Measurements from ENCODE around the gene FTO. TPM values are rescaled to one million over a fixed set of nuclear protein-coding genes. Genes with fewer than 3 reads are reported as not detected.

Gene FTO
- total and polyA plus RNA-seq, 12 donors, result 17.8 to 310 (median 156) TPM

DNA sequence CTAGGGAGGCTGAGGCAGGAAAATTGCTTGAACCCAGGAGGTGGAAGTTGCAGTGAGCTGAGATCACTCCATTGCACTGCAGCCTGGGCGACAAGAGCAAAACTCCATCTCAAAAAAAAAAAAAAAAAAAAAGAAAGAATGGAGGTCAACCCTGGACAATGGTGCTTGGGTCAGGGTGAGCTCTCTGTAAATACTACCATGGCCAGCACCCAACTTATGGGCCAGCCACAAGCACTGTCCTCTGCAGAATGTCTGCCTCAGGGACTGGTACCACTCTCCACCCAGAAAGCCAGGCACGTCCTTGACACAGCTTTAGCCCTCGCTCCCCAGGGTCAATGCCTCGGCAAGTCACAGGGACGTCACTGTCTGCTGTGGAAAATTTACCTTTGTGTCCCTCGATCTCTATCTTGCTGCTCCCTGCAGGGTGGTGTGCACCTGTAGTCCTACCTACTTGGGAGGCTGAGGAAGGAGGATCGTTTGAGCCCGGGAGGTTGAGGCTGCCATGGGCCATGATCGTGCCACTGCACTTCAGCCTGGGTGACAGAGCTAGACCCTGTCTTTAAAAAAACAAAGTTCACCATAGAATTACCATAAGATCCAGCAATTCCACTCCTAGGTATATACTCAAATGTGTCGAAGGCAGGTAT, 459.4 kb downstream of the FTO start:
- intact Hi-C loops (cut with DNase I), result no loop called here
- no peak for DNase-seq

DNA sequence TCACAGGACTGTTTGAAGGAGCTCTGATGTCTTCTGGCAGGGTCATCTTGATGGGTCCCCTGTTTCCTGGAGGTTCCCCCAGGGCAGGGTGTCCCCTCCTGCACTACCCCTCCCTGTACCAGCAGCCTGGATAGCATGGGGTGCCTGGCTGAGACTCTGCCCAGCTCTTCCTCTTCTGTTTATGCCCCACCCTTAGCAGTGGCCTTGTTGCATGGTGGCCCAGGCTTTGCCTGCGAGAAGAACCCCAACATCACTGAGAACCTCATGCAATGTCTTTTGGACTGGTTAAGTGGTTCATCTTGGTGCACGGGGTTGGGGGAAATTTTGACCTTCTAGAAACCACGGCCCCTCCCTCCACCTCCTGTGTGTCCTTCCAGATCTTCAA, 460.8 kb downstream of the FTO start:
- Histone ChIP-seq H3K9me3 (replicated peaks in 1 of 3) (no peaks in the 10 kb centered on the region), H3K27me3 (no peaks in the 10 kb centered on the region), H3K27ac (no peak overlapping the region), H3K36me3 (replicated peaks in 1 of 2) (no peaks in the 10 kb centered on the region), H3K4me3 (no peak overlapping the region), H3K4me1 (replicated peaks in 1 of 2) (no peaks in the 10 kb centered on the region)
- intact Hi-C loops (cut with DNase I), result no loop called here
- no peak for DNase-seq
- TF ChIP-seq, protein P1, sequence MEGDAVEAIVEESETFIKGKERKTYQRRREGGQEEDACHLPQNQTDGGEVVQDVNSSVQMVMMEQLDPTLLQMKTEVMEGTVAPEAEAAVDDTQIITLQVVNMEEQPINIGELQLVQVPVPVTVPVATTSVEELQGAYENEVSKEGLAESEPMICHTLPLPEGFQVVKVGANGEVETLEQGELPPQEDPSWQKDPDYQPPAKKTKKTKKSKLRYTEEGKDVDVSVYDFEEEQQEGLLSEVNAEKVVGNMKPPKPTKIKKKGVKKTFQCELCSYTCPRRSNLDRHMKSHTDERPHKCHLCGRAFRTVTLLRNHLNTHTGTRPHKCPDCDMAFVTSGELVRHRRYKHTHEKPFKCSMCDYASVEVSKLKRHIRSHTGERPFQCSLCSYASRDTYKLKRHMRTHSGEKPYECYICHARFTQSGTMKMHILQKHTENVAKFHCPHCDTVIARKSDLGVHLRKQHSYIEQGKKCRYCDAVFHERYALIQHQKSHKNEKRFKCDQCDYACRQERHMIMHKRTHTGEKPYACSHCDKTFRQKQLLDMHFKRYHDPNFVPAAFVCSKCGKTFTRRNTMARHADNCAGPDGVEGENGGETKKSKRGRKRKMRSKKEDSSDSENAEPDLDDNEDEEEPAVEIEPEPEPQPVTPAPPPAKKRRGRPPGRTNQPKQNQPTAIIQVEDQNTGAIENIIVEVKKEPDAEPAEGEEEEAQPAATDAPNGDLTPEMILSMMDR (IDR thresholded peaks at IDR 0.05), result no peak
- WGBS, 4 donors, result 78 to 93% (median 86%) methylated on average over 3 of the region's 3 CpGs

More for the DNA sequence above, 459.4 kb downstream of the FTO start:
- no peaks in the 10 kb centered on the region for H3K4me1 ChIP-seq (replicated peaks in 1 of 2)
- TF ChIP-seq, protein P1 (IDR thresholded peaks at IDR 0.05), result no peak
- TF ChIP-seq POLR2A (IDR thresholded peaks at IDR 0.05), result no peak
- WGBS, 4 donors, result 73 to 95% (median 74%) methylated on average over 4 to 10 of the region's 10 CpGs
- H3K9me3 ChIP-seq (replicated peaks in 1 of 3), result no peaks in the 10 kb centered on the region
- H3K36me3 ChIP-seq (replicated peaks in 1 of 2), result no peaks in the 10 kb centered on the region
- H3K27me3 ChIP-seq, result no peaks in the 10 kb centered on the region
- H3K4me3 ChIP-seq, result no peak overlapping the region
- no peak overlapping the region for H3K27ac ChIP-seq

DNA sequence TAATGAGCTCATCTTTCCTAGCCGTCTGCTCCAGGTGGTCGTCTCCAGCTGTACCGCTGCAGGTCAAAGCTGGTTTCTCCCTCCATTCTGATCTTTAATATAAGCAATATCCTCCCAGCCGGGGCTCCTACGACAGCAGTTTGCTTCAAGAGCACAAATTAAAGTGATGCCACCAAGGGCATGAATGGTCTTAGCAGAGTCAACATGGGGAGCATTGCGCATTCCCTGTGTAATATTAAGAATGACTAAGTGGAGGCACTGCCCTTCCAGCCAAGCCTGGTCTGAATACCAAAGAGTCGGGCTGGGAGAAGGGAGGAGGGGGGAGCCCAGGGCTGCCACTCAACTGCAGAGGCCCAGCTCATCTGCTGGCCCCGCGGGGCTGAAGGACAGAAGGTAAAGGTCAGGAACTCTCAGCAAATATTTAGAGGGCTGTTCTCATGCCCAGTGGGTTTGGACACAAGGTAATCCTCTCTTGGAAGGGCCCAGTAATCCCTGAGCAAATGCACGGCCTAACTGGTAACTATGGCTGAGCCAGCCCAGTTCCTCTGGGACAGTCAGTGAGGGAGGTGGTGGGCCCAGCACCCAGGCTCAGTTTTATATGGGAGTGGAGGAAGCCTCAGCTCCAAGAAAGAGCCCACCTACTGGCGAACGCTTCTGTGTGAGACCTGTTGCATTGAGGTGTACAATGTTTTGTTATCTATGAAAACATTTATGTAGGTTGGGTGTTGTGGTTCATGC, 461.4 kb downstream of the FTO start:
- no peaks in the 10 kb centered on the region for H3K9me3 ChIP-seq (replicated peaks in 1 of 3)
- no peak for DNase-seq
- no peak overlapping the region for H3K27ac ChIP-seq
- H3K4me3 ChIP-seq, result no peak overlapping the region
- TF ChIP-seq, protein P1 (IDR thresholded peaks at IDR 0.05), result no peak
- no peak for TF ChIP-seq POLR2A (IDR thresholded peaks at IDR 0.05)
- intact Hi-C loops (cut with DNase I), result no loop called here
- no peaks in the 10 kb centered on the region for H3K36me3 ChIP-seq (replicated peaks in 1 of 2)
- H3K4me1 ChIP-seq (replicated peaks in 1 of 2), result no peaks in the 10 kb centered on the region
- 69 to 88% (median 82%) methylated on average over 10 to 12 of the region's 12 CpGs for WGBS, 4 donors
- H3K27me3 ChIP-seq, result no peaks in the 10 kb centered on the region

DNA sequence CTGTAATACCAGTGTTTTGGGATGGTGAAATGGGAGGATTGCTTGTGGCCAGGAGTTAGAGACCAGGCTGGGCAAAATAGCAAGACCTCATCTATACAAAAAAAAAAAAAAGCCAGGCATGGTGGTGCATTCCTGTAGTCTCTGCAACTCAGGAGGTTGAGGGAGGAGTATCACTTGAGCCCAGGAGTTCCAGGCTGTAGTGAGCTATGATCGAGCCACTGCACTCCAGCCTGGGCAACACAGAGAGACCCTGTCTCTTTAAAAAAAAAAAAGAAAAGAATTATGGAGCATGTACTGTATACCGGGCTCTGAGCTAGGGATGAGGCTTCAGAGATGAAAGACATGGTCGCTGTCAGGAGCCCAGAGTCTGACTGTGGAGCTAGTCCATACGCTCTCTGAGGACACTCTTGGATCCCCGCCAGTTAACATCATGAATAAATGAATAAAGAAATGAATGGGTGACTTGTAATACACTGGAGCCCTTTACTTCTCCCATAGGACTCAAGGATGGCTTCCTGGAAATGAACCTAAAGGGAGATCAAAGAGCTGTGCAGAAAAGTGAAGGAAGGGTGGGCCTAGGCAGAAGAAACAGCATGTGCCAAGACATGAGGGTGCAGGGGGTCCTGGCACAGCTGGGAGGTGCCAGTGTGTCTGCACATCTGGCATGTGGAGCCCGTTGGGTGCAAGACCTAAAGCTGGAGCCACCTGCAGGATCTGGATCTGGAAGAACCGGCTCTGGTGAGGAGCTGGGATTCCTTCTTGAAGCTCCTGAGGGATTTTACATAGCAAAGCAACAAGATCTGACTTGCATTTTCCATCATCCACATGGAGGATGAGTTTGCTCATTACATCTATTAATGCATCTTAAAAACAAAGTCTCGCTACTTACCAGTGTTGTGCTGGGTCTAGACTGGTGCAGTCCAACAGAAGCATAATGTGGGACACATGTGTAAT, 462.2 kb downstream of the FTO start:
- H3K9me3 ChIP-seq (replicated peaks in 1 of 3), result no peaks in the 10 kb centered on the region
- no peaks in the 10 kb centered on the region for H3K36me3 ChIP-seq (replicated peaks in 1 of 2)
- TF ChIP-seq, protein P1 (IDR thresholded peaks at IDR 0.05), result no peak
- no peak for TF ChIP-seq POLR2A (IDR thresholded peaks at IDR 0.05)
- intact Hi-C loops (cut with DNase I), result no loop called here
- no peak overlapping the region for H3K4me3 ChIP-seq
- DNase-seq, result no peak
- no peaks in the 10 kb centered on the region for H3K27me3 ChIP-seq
- 76 to 87% (median 81%) methylated on average over 8 of the region's 8 CpGs for WGBS, 4 donors
- H3K27ac ChIP-seq, result no peak overlapping the region
- H3K4me1 ChIP-seq (replicated peaks in 1 of 2), result no peaks in the 10 kb centered on the region

All from adrenal gland (tissue), 12 donors.